NAMALWA (cell line): ENCODE results near the gene KYNU.
"Not testable (repeated sequence)": the region's sequence is repeated elsewhere in the genome, so short reads cannot be mapped to it uniquely, and the experiment has no call there.

Experiments used
- DNase-seq: peaks from one replicate; pipeline ENCODE4 v3.0.0-alpha.2; 2015; ENCODE audit warnings: low spot score

The KYNU gene

GRCh38 chr2:142871396-142871795 is 6.1 kb upstream of the KYNU start:
- no peak for DNase-seq

- no peak for DNase-seq
These were observed 4.4 kb upstream of the KYNU start for GRCh38 chr2:142872882-142873724.

GRCh38 chr2:142873831-142874287 is 3.6 kb upstream of the KYNU start:
- no peak for DNase-seq

- no peak for DNase-seq
These were observed 3.1 kb upstream of the KYNU start for GRCh38 chr2:142874293-142874814.

- no peak for DNase-seq
These were observed 2.5 kb upstream of the KYNU start for GRCh38 chr2:142875010-142875409.

- no peak for DNase-seq
These were observed 1.8 kb upstream of the KYNU start for GRCh38 chr2:142875652-142876051.

GRCh38 chr2:142876423-142876822 is 1.0 kb upstream of the KYNU start:
- DNase-seq, result no peak

- DNase-seq, result peak; percentile 31
These were observed 691 bp downstream of the KYNU start for GRCh38 chr2:142878031-142878678.

- DNase-seq, result no peak
These were observed 1.7 kb downstream of the KYNU start for GRCh38 chr2:142879151-142879550.

GRCh38 chr2:142880279-142880678 is 2.8 kb downstream of the KYNU start:
- DNase-seq, result no peak

GRCh38 chr2:142881619-142882018 is 4.2 kb downstream of the KYNU start:
- no peak for DNase-seq

GRCh38 chr2:142882500-142882899 is 5.0 kb downstream of the KYNU start:
- not testable (repeated sequence) for DNase-seq

GRCh38 chr2:142883526-142883925 is 6.1 kb downstream of the KYNU start:
- DNase-seq, result no peak

GRCh38 chr2:142885543-142885942 is 8.1 kb downstream of the KYNU start:
- no peak for DNase-seq

GRCh38 chr2:142892715-142893114 is 15.3 kb downstream of the KYNU start:
- DNase-seq, result peak; percentile 41

- no peak for DNase-seq
These were observed 15.8 kb downstream of the KYNU start for GRCh38 chr2:142893241-142893640.

- no peak for DNase-seq
These were observed 20.3 kb downstream of the KYNU start for GRCh38 chr2:142897807-142898206.

- DNase-seq, result not testable (repeated sequence)
These were observed 22.9 kb downstream of the KYNU start for GRCh38 chr2:142900327-142900726.

- no peak for DNase-seq
These were observed 24.3 kb downstream of the KYNU start for GRCh38 chr2:142901780-142902179.

- DNase-seq, result not testable (repeated sequence)
These were observed 26.3 kb downstream of the KYNU start for GRCh38 chr2:142903726-142904125.

- no peak for DNase-seq
These were observed 30.2 kb downstream of the KYNU start for GRCh38 chr2:142907653-142908052.

GRCh38 chr2:142914507-142915313 is 37.2 kb downstream of the KYNU start:
- DNase-seq, result peak; percentile 44
